Astrocyte (in vitro differentiated cells and primary cell): ENCODE measurements around the gene VSTM2B.
A peak's percentile ranks its signal among the peaks of the same experiment; 100 is the strongest.

Experiments used
- EZH2 ChIP-seq: IDR thresholded peaks from 2 replicates; pipeline ENCODE4 v1.6.1; 2012; ENCODE audit warnings: mild to moderate bottlenecking, low read length, inconsistent platforms; ENCODE audit not compliant: insufficient read depth
- TF ChIP-seq, protein P1 (sequence below): IDR thresholded peaks from 2 replicates; pipeline ENCODE4 v1.5.1; 2011; ENCODE audit warnings: low read depth, mild to moderate bottlenecking, inconsistent platforms, low read length, moderate library complexity; ENCODE audit not compliant: insufficient read depth

DNA sequence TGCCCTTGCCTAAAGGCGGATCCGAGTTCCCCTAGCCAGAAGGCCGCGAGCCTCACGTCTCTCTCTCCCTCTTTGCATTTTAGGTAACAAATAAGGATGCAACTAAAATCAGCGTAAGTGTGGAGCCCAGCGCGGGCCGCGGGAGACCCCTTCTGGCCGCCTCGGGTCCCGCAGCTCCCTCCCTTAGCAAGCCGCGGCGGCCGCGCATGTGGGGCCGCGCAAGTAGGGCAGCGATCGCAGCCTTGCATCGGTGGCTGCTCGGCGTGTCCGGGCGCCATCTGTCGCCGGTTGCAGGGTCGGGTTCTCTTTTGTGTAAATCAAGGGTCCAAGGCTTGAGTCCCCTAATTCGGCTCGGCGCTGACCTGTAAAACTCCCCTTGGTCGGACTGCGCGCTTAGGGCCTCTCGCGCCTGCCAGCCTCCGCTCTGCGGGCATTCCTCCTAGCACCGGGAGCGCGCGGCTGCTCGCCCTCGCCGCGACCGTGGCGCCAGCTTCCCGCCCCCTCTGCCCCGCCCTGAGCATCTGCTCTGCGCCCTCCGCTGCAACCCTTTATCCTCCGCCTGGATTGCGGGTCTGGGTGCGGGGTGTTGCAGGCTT is 2.7 kb downstream of the VSTM2B start:
- TF ChIP-seq, protein P1, sequence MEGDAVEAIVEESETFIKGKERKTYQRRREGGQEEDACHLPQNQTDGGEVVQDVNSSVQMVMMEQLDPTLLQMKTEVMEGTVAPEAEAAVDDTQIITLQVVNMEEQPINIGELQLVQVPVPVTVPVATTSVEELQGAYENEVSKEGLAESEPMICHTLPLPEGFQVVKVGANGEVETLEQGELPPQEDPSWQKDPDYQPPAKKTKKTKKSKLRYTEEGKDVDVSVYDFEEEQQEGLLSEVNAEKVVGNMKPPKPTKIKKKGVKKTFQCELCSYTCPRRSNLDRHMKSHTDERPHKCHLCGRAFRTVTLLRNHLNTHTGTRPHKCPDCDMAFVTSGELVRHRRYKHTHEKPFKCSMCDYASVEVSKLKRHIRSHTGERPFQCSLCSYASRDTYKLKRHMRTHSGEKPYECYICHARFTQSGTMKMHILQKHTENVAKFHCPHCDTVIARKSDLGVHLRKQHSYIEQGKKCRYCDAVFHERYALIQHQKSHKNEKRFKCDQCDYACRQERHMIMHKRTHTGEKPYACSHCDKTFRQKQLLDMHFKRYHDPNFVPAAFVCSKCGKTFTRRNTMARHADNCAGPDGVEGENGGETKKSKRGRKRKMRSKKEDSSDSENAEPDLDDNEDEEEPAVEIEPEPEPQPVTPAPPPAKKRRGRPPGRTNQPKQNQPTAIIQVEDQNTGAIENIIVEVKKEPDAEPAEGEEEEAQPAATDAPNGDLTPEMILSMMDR = peak; percentile 36
- peak; percentile 69 for TF ChIP-seq EZH2
